Measurements from ENCODE around the gene PLEKHG4B.

Gene PLEKHG4B

DNA sequence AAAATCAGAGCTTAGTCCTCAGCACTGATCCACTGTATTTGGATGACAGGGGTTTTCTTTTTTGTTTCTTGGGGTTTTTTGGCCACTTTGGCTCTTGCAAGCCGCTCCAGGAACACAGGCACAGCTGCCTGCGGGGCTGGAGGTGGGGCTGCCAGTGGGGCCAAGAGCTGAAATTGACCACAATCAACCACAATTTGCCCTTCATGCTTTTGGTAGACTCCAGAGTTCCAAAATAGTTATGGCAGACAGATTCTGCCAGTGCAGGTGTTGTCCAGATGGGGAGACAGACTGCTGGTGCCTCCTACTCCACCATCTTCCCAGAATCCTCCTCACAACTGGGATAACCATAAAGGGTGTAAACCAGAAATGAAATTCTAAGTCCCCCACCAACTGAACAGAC is 36.5 kb downstream of the PLEKHG4B start:
- in situ Hi-C loops (cut with MboI; ENCODE audit: low sequenced_read_pairs) = no loop called here

DNA sequence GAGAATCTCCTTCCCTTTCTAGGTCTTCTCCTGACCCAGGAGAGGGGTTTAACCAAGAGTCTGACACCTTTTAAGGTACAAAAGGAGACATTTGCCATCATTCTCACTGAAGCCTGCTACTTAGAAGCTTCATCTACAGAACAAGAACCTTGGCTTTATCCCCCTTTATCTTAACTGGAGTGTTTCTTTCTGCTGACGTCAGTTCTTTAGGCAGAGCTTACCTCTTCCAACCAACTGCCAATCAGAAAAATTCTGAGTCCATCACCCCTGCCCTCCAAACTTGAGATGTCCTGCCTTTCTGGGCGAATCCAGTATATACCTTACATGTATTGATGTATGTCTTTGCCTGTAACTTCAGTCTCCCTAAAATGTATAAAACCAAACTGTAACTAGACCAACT is 37.2 kb downstream of the PLEKHG4B start:
- in situ Hi-C loops (cut with MboI; ENCODE audit: low sequenced_read_pairs) = no loop called here

DNA sequence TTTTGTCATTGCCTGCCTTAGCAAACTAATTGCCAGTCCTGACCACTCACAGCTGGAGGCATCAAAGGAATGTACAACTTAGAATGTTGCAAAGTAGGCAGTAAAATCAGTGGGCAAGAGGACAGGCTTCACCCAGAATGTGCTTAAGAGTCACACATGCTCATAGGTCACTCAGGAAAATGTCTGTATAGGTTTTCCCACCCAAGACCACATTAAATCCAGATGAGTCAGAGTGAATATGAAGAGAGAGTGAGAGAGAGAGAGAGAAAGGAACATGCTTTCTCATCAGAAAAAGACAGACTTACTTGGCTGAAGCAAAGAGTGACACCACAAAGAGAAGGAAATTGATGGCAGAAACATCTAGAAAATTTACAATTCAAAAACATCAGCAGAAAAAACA is 37.9 kb downstream of the PLEKHG4B start:
- in situ Hi-C loops (cut with MboI; ENCODE audit: low sequenced_read_pairs) = no loop called here

DNA sequence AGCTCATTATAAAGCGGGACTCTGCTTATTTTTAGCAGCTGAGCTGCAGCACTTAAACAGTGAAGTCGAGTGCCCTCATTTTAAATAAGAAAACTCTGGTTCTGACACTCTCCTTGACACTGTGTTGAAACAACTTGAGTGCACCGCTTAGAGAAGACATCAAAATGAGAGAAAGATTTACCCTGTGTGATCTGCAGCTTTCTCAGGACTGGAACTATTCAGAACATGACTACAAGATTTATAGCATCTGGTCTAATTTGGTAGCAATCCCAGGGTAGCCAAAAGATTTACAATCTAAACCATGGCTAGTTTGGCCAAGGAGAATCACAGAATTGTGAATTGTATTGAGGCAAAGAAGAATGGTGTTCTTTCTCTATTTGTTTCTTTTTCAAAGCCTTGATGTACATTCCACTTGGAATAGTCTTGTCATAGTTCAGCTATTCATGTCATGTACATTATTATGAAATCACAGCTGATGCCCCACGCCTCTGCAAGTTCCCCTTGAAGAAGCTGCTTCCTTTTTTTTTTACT is 38.7 kb downstream of the PLEKHG4B start:
- in situ Hi-C loops (cut with MboI; ENCODE audit: low sequenced_read_pairs) = no loop called here

DNA sequence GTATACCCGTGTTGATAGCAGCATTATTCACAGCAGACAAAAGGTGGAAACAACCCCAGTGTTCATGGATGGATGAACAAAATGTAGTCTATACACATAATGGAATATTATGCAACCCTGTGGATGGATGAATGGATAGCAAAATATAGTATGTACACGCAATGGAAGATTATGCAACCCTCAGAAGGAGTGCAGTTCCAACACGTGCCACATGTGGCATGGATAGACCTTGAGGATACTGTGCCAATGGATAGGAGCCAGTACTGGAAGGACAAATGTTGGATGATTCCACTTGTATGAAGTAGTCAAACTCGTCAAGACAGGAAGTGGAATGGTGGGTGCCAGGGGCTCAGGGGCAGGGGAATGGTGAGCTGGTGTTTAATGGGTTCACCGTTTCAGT is 44.9 kb downstream of the PLEKHG4B start:
- in situ Hi-C loops (cut with MboI; ENCODE audit: low sequenced_read_pairs) = no loop called here

GRCh38 chr5:137741-138140 is 45.8 kb downstream of the PLEKHG4B start:
- in situ Hi-C loops (cut with MboI; ENCODE audit: low sequenced_read_pairs) = no loop called here

- in situ Hi-C loops (cut with MboI; ENCODE audit: low sequenced_read_pairs) = no loop called here
Measured at GRCh38 chr5:138936-139335, 47.0 kb downstream of the PLEKHG4B start.

DNA sequence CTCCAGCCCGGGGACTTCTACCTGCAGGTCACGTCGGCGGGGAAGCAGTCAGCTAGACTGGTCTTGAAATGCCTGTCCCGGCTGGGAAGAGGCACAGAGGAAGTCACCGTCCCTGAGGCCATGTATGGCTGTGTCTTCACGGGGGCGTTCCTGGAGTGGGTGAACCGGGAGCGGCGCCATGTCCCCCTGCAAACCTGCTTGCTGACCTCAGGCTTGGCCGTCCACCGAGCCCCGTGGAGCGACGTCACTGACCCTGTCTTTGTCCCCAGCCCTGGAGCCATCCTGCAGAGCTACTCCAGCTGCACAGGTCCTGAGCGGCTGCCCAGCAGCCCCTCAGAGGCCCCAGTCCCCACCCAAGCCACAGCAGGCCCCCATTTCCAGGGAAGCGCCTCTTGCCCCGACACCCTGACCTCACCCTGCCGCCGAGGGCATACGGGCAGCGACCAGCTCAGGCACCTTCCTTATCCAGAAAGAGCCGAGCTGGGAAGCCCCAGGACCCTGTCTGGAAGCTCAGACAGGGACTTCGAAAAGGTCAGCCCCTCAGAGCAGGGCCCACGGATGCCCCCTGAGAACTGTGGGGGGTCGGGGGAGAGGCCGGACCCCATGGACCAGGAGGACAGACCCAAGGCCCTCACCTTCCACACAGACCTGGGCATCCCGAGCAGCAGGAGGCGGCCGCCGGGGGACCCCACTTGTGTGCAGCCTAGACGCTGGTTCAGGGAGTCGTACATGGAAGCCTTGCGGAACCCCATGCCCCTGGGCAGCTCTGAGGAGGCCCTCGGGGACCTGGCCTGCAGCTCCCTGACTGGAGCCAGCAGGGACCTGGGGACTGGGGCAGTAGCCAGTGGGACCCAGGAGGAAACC is 47.8 kb downstream of the PLEKHG4B start:
- in situ Hi-C loops (cut with MboI; ENCODE audit: low sequenced_read_pairs) = no loop called here

GRCh38 chr5:140443-140829 is 48.5 kb downstream of the PLEKHG4B start:
- in situ Hi-C loops (cut with MboI; ENCODE audit: low sequenced_read_pairs) = no loop called here

- in situ Hi-C loops (cut with MboI; ENCODE audit: low sequenced_read_pairs) = no loop called here
Measured at GRCh38 chr5:141211-141610, 49.2 kb downstream of the PLEKHG4B start.

GRCh38 chr5:141761-142160 is 49.8 kb downstream of the PLEKHG4B start:
- in situ Hi-C loops (cut with MboI; ENCODE audit: low sequenced_read_pairs) = no loop called here

DNA sequence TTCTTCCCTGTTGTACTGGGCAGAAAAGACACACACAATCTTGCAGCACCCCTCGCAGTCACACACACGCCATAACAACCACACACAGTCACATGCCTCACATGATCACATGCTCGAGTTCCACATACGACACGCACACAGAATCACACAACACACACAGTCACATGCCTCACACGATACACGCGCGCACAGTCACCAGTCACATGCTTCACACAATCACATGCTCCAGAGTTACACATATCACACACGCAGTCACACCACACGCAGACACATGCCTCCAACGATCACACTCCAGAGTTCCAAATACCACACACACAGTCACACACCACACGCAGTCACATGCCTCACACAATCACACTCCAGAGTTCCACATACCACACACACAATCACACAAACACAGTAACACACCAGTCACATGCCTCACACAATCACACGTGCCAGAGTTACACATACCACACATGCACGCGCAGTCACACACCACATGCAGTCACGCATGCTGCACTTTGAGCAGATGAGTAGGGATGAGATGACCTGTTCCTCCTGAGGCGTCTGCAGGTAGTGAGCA is 50.4 kb downstream of the PLEKHG4B start:
- in situ Hi-C loops (cut with MboI; ENCODE audit: low sequenced_read_pairs) = no loop called here

- in situ Hi-C loops (cut with MboI; ENCODE audit: low sequenced_read_pairs) = no loop called here
Measured at GRCh38 chr5:143041-143440, 51.1 kb downstream of the PLEKHG4B start.

DNA sequence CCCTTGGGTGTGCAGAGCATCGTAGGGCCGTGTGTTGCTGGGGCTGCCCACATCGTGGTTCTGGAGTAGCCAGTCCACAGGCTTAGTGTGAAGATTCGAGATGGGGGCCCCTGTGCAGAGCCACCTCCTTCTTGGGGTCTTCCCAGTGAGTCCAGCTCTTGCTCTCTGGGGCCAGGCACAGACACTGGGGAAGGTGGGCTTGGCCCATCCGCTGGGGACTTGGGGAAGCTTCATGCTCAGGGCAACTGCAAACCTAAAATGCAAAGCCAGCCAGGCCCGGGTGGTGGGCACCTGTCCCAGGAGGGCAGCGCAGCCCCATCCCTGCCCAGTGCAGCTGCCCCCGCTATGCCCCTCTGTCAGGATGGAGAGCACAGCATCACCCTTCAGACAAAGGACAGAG is 53.0 kb downstream of the PLEKHG4B start:
- in situ Hi-C loops (cut with MboI; ENCODE audit: low sequenced_read_pairs) = no loop called here

- in situ Hi-C loops (cut with MboI; ENCODE audit: low sequenced_read_pairs) = no loop called here
Measured at GRCh38 chr5:145585-146323, 53.8 kb downstream of the PLEKHG4B start.

- in situ Hi-C loops (cut with MboI; ENCODE audit: low sequenced_read_pairs) = no loop called here
Measured at GRCh38 chr5:147751-148150, 55.8 kb downstream of the PLEKHG4B start.

- in situ Hi-C loops (cut with MboI; ENCODE audit: low sequenced_read_pairs) = no loop called here
Measured at GRCh38 chr5:149745-150485, 57.9 kb downstream of the PLEKHG4B start.

DNA sequence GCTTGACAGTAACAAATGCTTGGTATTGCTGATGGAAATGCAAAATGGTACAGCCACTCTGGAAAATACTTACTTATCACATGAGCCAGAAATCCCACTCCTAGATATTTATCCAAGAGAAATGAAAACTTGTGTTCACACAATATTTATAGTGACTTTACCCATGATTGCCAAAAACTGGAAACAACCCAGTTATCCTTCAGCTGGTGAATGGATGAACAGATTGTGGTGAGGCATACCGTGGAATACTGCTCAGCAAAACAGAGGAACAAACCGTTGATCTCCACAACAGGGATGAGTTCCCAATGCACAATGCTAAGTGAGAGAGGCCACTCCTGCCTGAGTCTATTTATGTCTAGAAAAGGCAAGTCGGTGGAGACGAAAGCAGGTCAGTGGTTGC is 58.8 kb downstream of the PLEKHG4B start:
- in situ Hi-C loops (cut with MboI; ENCODE audit: low sequenced_read_pairs) = no loop called here

DNA sequence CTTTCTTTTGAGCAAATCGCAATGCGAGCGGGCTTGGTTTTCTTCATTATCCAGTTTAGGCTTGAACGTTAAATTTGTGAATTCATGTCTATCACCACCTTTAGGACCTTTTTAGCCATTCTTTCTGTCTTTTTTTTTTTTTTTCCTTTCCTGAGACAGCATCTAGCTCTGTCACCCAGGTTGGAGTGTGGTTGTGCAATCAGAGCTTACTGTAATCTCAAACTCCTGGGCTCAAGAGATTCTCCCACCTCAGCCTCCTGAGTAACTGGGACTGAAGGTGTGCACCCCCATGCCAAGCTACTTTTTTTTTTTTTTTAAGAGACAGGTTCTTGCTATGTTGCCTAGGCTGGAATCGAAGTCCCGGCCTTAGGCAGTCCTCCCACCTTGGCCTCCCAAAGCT is 60.1 kb downstream of the PLEKHG4B start:
- in situ Hi-C loops (cut with MboI; ENCODE audit: low sequenced_read_pairs) = no loop called here

DNA sequence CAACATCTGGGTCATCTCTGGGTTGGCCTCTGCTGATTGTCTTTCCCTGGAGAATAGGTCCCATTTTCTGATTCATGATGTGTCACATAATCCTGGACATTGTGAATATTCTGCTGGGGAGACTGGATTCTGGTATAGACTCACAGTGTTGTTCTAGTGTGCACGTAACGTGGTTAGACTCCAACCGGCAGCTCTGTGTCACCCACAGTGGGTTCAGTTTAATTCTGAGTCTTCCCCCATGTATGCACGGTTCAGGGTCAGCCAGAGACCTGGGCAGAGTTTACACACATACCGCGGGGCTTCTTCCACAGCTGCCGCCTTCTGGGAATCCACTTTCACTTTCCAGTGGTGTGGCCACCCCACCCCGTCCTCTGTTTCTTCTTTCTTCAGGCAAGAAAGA is 61.3 kb downstream of the PLEKHG4B start:
- in situ Hi-C loops (cut with MboI; ENCODE audit: low sequenced_read_pairs) = no loop called here

DNA sequence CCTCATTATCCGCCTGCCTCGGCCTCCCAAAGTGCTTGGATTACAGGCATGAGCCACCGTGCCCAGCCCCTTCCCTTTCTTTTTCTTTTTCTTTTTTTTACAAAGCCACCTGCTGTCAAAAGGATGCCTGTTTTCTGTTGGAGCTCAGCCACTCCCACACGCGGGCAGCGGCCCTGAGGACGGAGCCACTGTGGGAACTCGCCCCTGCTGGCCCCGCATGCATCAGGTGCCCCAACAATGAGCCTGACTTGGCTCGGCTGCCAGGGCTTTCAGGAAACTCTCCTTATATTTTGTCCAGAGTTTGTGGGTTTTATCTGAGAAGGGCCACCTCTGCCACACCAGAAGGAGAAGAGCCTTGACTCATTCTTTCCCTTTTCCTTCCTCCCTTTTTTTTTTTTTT is 62.3 kb downstream of the PLEKHG4B start:
- in situ Hi-C loops (cut with MboI; ENCODE audit: low sequenced_read_pairs) = no loop called here
